Caco-2 (cell line): ENCODE results near the gene RPUSD4. TPM values are rescaled to one million over a fixed set of nuclear protein-coding genes. Genes with fewer than 3 reads are reported as not detected.

Experiments used
- BruUV-seq: library from RNA; stranded (reverse); fragments of 400-500 nt; replicated peaks from 2 replicates; lab custom pipeline; 2021; lab: Mats Ljungman, UMichigan
- CTCF ChIA-PET: fragments of 300-600 bp; sonication (Branson Sonifier 250); formaldehyde crosslinking; loops from one replicate; lab custom pipeline; 2022; ENCODE audit warnings: antibody characterized with exemption; lab: Charles Lee
- POLR2A ChIA-PET: fragments of 300-600 bp; sonication (Branson Sonifier 250); formaldehyde crosslinking; loops from one replicate; lab custom pipeline; 2022; ENCODE audit warnings: antibody characterized with exemption; lab: Charles Lee
- DNase-seq, 2 experiments: peaks; one replicate each; pipeline versions ENCODE4 v3.0.0 to v3.0.0-alpha.2; 2020 to 2022
- H3K27me3 ChIP-seq: replicated peaks from 2 replicates; pipeline ENCODE4 v1.6.0; 2011; ENCODE audit warnings: low read length; ENCODE audit not compliant: control insufficient read depth, insufficient read depth
- H3K36me3 ChIP-seq: 2 replicates; pipeline ENCODE4 v1.5.1; 2011; ENCODE audit warnings: low read length; ENCODE audit not compliant: control insufficient read depth, insufficient read depth
- H3K4me1 ChIP-seq: fragments of 250-450 bp; sonication (Bioruptor Pico); 2 replicates; pipeline ENCODE4 v1.5.1; 2020; ENCODE audit warnings: mild to moderate bottlenecking
- H3K4me3 ChIP-seq: 2 replicates; pipeline ENCODE4 v1.5.1; 2011; ENCODE audit warnings: low read depth, mild to moderate bottlenecking, control low read depth, low read length
- H3K9me3 ChIP-seq: fragments of 250-450 bp; sonication (Bioruptor Pico); 2 replicates; pipeline ENCODE4 v1.5.1; 2020; ENCODE audit warnings: mild to moderate bottlenecking, moderate library complexity
- H3K27ac Mint-ChIP-seq: one replicate; pipeline ENCODE4 v1.8.0; 2022; ENCODE audit warnings: mixed read lengths; ENCODE audit not compliant: unreplicated experiment
- H3K27me3 Mint-ChIP-seq: one replicate; pipeline ENCODE4 v1.8.0; 2022; ENCODE audit warnings: mixed read lengths; ENCODE audit not compliant: insufficient read depth, unreplicated experiment
- H3K36me3 Mint-ChIP-seq: one replicate; pipeline ENCODE4 v1.8.0; 2022; ENCODE audit warnings: mild to moderate bottlenecking, mixed read lengths; ENCODE audit not compliant: insufficient read depth, unreplicated experiment
- H3K4me1 Mint-ChIP-seq: one replicate; pipeline ENCODE4 v1.8.0; 2022; ENCODE audit warnings: low read depth, mixed read lengths; ENCODE audit not compliant: unreplicated experiment
- H3K4me3 Mint-ChIP-seq: one replicate; pipeline ENCODE4 v1.8.0; 2022; ENCODE audit warnings: mild to moderate bottlenecking, moderate library complexity, mixed read lengths; ENCODE audit not compliant: unreplicated experiment
- H3K9me3 Mint-ChIP-seq: one replicate; pipeline ENCODE4 v1.8.0; 2022; ENCODE audit warnings: mixed read lengths; ENCODE audit not compliant: unreplicated experiment
- intact Hi-C: fragments of 100-400 bp; cut with micrococcal nuclease; formaldehyde crosslinking; loops from one replicate; pipeline ENCODE4 v1.10.0; 2022; ENCODE audit not compliant: unreplicated experiment
- total RNA-seq: library from RNA; stranded (reverse); gene quantifications from 2 replicates; pipeline ENCODE4 v1.2.3, GENCODE V29; 2022
- TF ChIP-seq, protein P1 (sequence below), 2 experiments: fragments of 200-600 bp in 1 of 2; IDR thresholded peaks; 1 replicate in 1 of 2; 2 replicates in 1 of 2; pipeline versions ENCODE4 v1.5.1 to v1.8.0; 2011 to 2022; ENCODE audit warnings: antibody characterized with exemption in 1 of 2, control low read depth in 1 of 2, inconsistent platforms in 1 of 2, low read depth in 1 of 2, low read length in 1 of 2, mild to moderate bottlenecking in 1 of 2, moderate library complexity in 1 of 2; ENCODE audit not compliant: insufficient read depth in 1 of 2, severe bottlenecking in 1 of 2, unreplicated experiment in 1 of 2

The RPUSD4 gene
- total RNA-seq, 1 experiment from 2014 or later: 74.2 TPM

DNA sequence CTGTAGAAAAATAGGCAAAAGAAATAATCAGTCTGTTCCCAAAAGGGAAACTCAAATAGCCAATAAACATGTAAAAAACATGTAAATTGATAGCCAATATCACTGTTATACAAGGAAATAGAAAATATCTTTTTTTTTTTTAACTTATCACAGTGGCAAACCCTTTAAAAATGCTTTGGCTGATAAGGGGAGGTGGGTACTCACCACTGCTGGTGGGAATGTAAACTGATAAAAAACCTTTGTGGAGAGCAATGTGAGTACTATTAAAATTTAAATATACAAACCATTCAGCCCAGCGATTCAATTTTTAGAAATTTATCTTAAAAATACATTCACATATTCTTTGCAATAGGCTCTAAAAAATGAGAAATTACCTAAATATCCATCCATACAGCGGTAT lies 3.6 kb downstream of the RPUSD4 start:
- Mint-ChIP-seq H3K36me3 (peaks cover 77% of the 10 kb centered on the region), H3K27me3 (no peaks in the 10 kb centered on the region), H3K27ac (no peak overlapping the region), H3K4me1 (peaks cover 14% of the 10 kb centered on the region), H3K4me3 (no peak overlapping the region), H3K9me3 (no peaks in the 10 kb centered on the region)
- ChIA-PET POLR2A (no interaction called here), CTCF (no interaction called here)
- H3K36me3 ChIP-seq: peaks cover 10% of the 10 kb centered on the region
- peaks cover 8% of the 10 kb centered on the region; the same call in 1 of the 2 replicates for H3K4me1 ChIP-seq
- no peak for DNase-seq
- intact Hi-C loops: no loop called here
- TF ChIP-seq, protein P1, sequence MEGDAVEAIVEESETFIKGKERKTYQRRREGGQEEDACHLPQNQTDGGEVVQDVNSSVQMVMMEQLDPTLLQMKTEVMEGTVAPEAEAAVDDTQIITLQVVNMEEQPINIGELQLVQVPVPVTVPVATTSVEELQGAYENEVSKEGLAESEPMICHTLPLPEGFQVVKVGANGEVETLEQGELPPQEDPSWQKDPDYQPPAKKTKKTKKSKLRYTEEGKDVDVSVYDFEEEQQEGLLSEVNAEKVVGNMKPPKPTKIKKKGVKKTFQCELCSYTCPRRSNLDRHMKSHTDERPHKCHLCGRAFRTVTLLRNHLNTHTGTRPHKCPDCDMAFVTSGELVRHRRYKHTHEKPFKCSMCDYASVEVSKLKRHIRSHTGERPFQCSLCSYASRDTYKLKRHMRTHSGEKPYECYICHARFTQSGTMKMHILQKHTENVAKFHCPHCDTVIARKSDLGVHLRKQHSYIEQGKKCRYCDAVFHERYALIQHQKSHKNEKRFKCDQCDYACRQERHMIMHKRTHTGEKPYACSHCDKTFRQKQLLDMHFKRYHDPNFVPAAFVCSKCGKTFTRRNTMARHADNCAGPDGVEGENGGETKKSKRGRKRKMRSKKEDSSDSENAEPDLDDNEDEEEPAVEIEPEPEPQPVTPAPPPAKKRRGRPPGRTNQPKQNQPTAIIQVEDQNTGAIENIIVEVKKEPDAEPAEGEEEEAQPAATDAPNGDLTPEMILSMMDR (IDR thresholded peaks at IDR 0.05; ENCODE audit: insufficient read depth in 1 of 2, low read depth in 1 of 2, low read length in 1 of 2, severe bottlenecking in 1 of 2, unreplicated experiment in 1 of 2): no peak
- no peak overlapping the region for H3K4me3 ChIP-seq
- BruUV-seq: no TSS peak
- H3K9me3 ChIP-seq: no peaks in the 10 kb centered on the region
- no peaks in the 10 kb centered on the region for H3K27me3 ChIP-seq

- CTCF ChIA-PET: no interaction called here
These were observed 6.1 kb downstream of the RPUSD4 start for GRCh38 chr11:126205359-126205758.

GRCh38 chr11:126202646-126203359 lies 8.6 kb downstream of the RPUSD4 start:
- Mint-ChIP-seq H3K36me3 (peaks cover 85% of the 10 kb centered on the region), H3K4me1 (no peaks in the 10 kb centered on the region), H3K27me3 (no peaks in the 10 kb centered on the region), H3K4me3 (no peak overlapping the region), H3K9me3 (peaks cover 10% of the 10 kb centered on the region), H3K27ac (no peak overlapping the region)
- H3K4me3 ChIP-seq: no peak overlapping the region
- H3K36me3 ChIP-seq: peaks cover 16% of the 10 kb centered on the region
- POLR2A ChIA-PET: interaction anchor here (1.0 kb wide), 1 partner anchor 9 kb away, joined by 3 read pairs; the partner anchor contains the start of gene FAM118B
- intact Hi-C loops: no loop called here
- H3K9me3 ChIP-seq: 0 out of 2 replicates have a peak, but pooled peaks cover 6% of the 10 kb centered on the region
- H3K27me3 ChIP-seq: no peaks in the 10 kb centered on the region
- TSS peak; percentile 6 for BruUV-seq
- DNase-seq: no peak
- TF ChIP-seq, protein P1 (IDR thresholded peaks at IDR 0.05; ENCODE audit: insufficient read depth in 1 of 2, low read depth in 1 of 2, low read length in 1 of 2, severe bottlenecking in 1 of 2, unreplicated experiment in 1 of 2): no peak
- H3K4me1 ChIP-seq: no peaks in the 10 kb centered on the region
- CTCF ChIA-PET: no interaction called here

More at GRCh38 chr11:126205359-126205758, 6.1 kb downstream of the RPUSD4 start:
- Histone ChIP-seq H3K27me3 (no peaks in the 10 kb centered on the region), H3K4me3 (no peak overlapping the region), H3K36me3 (peaks cover 12% of the 10 kb centered on the region), H3K4me1 (peaks cover 5% of the 10 kb centered on the region; the same call in 1 of the 2 replicates), H3K9me3 (no peaks in the 10 kb centered on the region)
- Mint-ChIP-seq H3K9me3 (no peaks in the 10 kb centered on the region), H3K36me3 (peaks cover 82% of the 10 kb centered on the region), H3K27me3 (no peaks in the 10 kb centered on the region), H3K27ac (no peak overlapping the region), H3K4me3 (no peak overlapping the region), H3K4me1 (peaks cover 5% of the 10 kb centered on the region)
- no peak for DNase-seq
- POLR2A ChIA-PET: no interaction called here
- no TSS peak for BruUV-seq
- intact Hi-C loops: no loop called here
- TF ChIP-seq, protein P1 (IDR thresholded peaks at IDR 0.05; ENCODE audit: insufficient read depth in 1 of 2, low read depth in 1 of 2, low read length in 1 of 2, severe bottlenecking in 1 of 2, unreplicated experiment in 1 of 2): no peak
